Adrenal gland (tissue), 5 donors: Measurements from ENCODE around the gene CLEC18C.
"Not testable (repeated sequence)": the region's sequence is repeated elsewhere in the genome, so short reads cannot be mapped to it uniquely, and the experiment has no call there.

Experiments
- CTCF ChIP-seq, 6 experiments: fragments of 450-650 bp in 4 of 6; fragments of 200-600 bp in 2 of 6; sonication (generic) in 1 of 6; IDR thresholded peaks; 1 replicate in 5 of 6; 2 replicates in 1 of 6; pipeline versions ENCODE4 v1.5.1 to v1.8.0; 2016 to 2021; ENCODE audit warnings: antibody characterized with exemption in 6 of 6, mild to moderate bottlenecking in 2 of 6, moderate library complexity in 1 of 6
- POLR2A ChIP-seq, 2 donors: fragments of 450-650 bp; IDR thresholded peaks; one replicate each; pipeline ENCODE4 v1.6.1; 2017; ENCODE audit warnings: antibody characterized with exemption in 2 of 2, mild to moderate bottlenecking in 2 of 2, moderate library complexity in 1 of 2
- donor health status: DM: no; HTN: no; CAD: no.

GRCh38 chr16:70136595-70136994, 37.0 kb upstream of the CLEC18C start:
- not testable (repeated sequence) for TF ChIP-seq CTCF, POLR2A (IDR thresholded peaks at IDR 0.05)
